H7 (cell line): ENCODE measurements around the gene ONECUT2. TPM values are rescaled to one million over a fixed set of nuclear protein-coding genes. Genes with fewer than 3 reads are reported as not detected.

ENCODE experiments used
- DNase-seq: peaks from one replicate; pipeline ENCODE4 v3.0.0; 2012
- H3K27me3 ChIP-seq: 2 replicates; pipeline ENCODE4 v1.6.0; 2011; ENCODE audit warnings: mild to moderate bottlenecking, low read length; ENCODE audit not compliant: control insufficient read depth, insufficient read depth
- H3K36me3 ChIP-seq: replicated peaks from 2 replicates; pipeline ENCODE4 v1.5.1; 2011; ENCODE audit warnings: low read length; ENCODE audit not compliant: control insufficient read depth, insufficient read depth
- H3K4me3 ChIP-seq: 2 replicates; pipeline ENCODE4 v1.5.1; 2011; ENCODE audit warnings: low read depth, mild to moderate bottlenecking, control low read depth, low read length, moderate library complexity; ENCODE audit not compliant: insufficient read depth
- total RNA-seq: library from RNA; depleted of rRNA; stranded (reverse); fragments of >200 nt; shearing (Covaris generic); gene quantifications from 2 replicates; pipeline ENCODE4 v1.2.3, GENCODE V29; 2014

ONECUT2 gene
- total RNA-seq, 1 experiment from 2014 or later, result 0.62 TPM

GRCh38 chr18:57436965-57437333 is 1.8 kb downstream of the ONECUT2 start:
- peak overlapping the region; percentile 16; the same call in 1 of the 2 replicates for H3K4me3 ChIP-seq
- H3K36me3 ChIP-seq, result no peaks in the 10 kb centered on the region
- H3K27me3 ChIP-seq, result peaks cover 92% of the 10 kb centered on the region
- DNase-seq, result no peak

- H3K4me3 ChIP-seq, result peak overlapping the region; percentile 46
- DNase-seq, result peak; percentile 73
- H3K36me3 ChIP-seq, result no peaks in the 10 kb centered on the region
- peaks cover 92% of the 10 kb centered on the region for H3K27me3 ChIP-seq
Measured at GRCh38 chr18:57437402-57437765, 2.2 kb downstream of the ONECUT2 start.

GRCh38 chr18:57437766-57438671 is 2.8 kb downstream of the ONECUT2 start:
- no peaks in the 10 kb centered on the region for H3K36me3 ChIP-seq
- peak; percentile 94 for DNase-seq
- peaks cover 92% of the 10 kb centered on the region for H3K27me3 ChIP-seq
- H3K4me3 ChIP-seq, result peak overlapping the region; percentile 46

GRCh38 chr18:57438743-57439608 is 3.8 kb downstream of the ONECUT2 start:
- DNase-seq, result peak; percentile 50
- peaks cover 92% of the 10 kb centered on the region for H3K27me3 ChIP-seq
- H3K4me3 ChIP-seq, result no peak overlapping the region; the same call in 1 of the 2 replicates
- no peaks in the 10 kb centered on the region for H3K36me3 ChIP-seq

DNA sequence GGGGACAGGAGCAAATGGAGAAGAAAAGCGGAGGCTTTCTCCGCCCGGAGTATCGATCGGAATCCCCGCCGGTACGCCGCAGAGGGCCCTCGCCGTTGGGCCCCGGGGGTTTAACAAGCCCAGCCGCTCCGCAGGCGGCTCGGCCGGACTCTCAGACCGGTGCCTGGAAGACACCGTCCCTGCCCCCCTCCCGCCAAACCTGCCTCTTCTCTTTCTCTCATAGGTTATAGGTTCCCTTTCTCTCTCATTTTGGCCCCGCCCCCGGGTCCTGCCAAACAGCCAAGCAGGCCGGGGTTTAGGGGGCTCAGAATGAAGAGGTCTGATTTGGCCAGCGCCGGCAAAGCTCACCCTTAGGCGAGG is 4.4 kb downstream of the ONECUT2 start:
- Histone ChIP-seq H3K4me3 (no peak overlapping the region), H3K27me3 (peaks cover 92% of the 10 kb centered on the region)

GRCh38 chr18:57439985-57440330 is 4.8 kb downstream of the ONECUT2 start:
- H3K4me3 ChIP-seq, result no peak overlapping the region

More for the DNA sequence above, 4.4 kb downstream of the ONECUT2 start:
- no peaks in the 10 kb centered on the region for H3K36me3 ChIP-seq
- peak; percentile 89 for DNase-seq

DNA sequence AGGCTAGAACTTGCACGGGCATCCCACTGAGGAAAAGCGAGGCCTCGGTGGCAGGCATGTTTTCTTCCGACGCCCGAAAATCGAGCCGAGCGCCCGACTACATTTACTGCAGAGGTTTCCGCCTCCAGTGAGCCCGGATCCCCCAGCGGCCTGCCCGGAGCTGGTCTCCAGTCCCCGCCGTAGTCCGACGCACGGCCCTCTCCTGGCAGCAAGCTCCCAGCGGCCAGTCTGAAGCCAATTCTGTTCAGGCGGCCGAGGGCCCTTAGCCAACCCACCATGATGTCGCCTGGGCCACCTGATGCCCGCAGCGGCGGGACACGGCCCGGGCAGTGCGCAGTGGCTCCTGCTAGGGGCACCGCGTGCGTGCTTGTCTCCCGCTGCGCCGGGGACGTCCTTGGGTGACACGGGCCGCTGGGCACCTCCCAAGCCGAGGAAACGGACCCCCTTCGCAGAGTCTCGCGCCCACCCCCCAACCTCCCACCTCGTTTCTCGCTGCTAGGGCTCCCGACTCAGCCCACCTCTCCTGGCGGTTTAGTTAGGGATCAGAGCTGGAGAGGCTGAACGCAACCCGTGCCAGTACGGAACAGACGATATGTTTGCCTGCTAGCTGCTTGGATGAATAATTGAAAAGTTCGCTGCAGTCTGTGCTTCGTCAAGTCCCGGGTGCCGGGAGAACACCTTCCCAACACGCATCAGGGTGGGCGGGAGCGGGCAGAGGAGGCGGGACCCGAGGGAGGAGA is 5.3 kb downstream of the ONECUT2 start:
- no peaks in the 10 kb centered on the region for H3K36me3 ChIP-seq
- DNase-seq, result peak; percentile 80
- peaks cover 94% of the 10 kb centered on the region for H3K27me3 ChIP-seq
- peak overlapping the region; percentile 22 for H3K4me3 ChIP-seq

More at GRCh38 chr18:57439985-57440330, 4.8 kb downstream of the ONECUT2 start:
- H3K36me3 ChIP-seq, result no peaks in the 10 kb centered on the region
- DNase-seq, result no peak
- peaks cover 92% of the 10 kb centered on the region for H3K27me3 ChIP-seq

DNA sequence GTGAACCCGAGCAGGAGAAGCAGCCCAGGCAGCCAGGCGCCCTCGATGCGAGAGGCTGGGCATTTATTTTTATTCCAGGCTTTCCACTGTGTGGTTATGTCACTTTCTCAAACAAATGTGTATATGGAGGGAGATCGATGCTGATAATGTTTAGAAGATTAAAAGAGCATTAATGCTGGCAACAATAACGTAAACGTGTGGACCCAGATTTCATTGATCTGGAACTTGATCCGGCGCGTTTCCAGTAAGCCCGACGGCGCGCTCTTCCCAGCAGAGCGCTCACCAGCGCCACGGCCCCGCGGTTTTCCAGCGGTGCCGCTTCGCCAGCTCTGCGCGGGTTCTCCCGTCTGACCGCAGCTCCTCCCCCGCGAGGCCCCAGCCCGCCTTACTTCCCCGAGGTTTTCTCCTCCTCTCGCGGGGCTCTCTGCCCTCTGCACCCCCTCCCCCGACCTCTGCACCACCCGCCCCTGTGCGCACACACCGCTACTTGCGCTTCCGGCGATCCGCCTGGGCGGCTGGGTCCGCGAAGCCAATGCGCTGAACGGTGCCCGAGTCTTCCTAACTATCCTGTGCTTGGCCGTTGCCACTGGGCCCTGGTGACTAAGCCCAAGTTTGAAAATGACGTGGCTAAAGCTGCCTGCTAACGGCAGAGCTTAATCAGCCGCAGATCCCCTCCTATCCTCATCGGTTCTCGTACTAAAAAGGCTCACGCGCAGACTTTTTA is 6.1 kb downstream of the ONECUT2 start:
- peaks cover 90% of the 10 kb centered on the region for H3K27me3 ChIP-seq
- DNase-seq, result peak; percentile 87
- H3K4me3 ChIP-seq, result peak overlapping the region; percentile 30

DNA sequence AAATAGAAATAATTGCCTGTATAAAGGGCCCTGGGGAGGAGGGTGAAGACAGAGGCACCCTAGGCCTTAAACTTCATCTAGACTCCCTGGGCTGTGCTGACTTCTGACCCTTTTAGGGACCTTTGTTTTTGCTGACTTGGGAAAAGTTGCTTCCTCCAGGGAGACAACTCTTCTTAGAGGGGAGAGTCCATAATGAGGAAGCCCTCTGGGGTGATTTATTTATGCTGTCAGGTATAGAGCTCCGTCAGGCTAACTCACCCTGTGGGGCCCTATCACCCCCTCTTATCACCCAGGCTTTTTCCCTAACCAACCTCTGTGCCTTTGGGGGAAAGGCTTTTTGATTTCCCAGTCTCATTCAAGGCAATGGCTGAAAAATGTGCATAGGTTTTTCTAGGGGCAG is 8.1 kb downstream of the ONECUT2 start:
- peaks cover 69% of the 10 kb centered on the region for H3K27me3 ChIP-seq
- no peak for DNase-seq

More for the DNA sequence above, 6.1 kb downstream of the ONECUT2 start:
- H3K36me3 ChIP-seq, result no peaks in the 10 kb centered on the region

GRCh38 chr18:57443702-57444101 is 8.5 kb downstream of the ONECUT2 start:
- H3K27me3 ChIP-seq, result peaks cover 65% of the 10 kb centered on the region
- no peak for DNase-seq
- no peaks in the 10 kb centered on the region for H3K36me3 ChIP-seq
- no peak overlapping the region for H3K4me3 ChIP-seq

More for the DNA sequence above, 8.1 kb downstream of the ONECUT2 start:
- no peaks in the 10 kb centered on the region for H3K36me3 ChIP-seq
- H3K4me3 ChIP-seq, result no peak overlapping the region

GRCh38 chr18:57444301-57444759 is 9.2 kb downstream of the ONECUT2 start:
- no peaks in the 10 kb centered on the region for H3K36me3 ChIP-seq
- H3K4me3 ChIP-seq, result no peak overlapping the region
- DNase-seq, result no peak
- peaks cover 59% of the 10 kb centered on the region for H3K27me3 ChIP-seq

DNA sequence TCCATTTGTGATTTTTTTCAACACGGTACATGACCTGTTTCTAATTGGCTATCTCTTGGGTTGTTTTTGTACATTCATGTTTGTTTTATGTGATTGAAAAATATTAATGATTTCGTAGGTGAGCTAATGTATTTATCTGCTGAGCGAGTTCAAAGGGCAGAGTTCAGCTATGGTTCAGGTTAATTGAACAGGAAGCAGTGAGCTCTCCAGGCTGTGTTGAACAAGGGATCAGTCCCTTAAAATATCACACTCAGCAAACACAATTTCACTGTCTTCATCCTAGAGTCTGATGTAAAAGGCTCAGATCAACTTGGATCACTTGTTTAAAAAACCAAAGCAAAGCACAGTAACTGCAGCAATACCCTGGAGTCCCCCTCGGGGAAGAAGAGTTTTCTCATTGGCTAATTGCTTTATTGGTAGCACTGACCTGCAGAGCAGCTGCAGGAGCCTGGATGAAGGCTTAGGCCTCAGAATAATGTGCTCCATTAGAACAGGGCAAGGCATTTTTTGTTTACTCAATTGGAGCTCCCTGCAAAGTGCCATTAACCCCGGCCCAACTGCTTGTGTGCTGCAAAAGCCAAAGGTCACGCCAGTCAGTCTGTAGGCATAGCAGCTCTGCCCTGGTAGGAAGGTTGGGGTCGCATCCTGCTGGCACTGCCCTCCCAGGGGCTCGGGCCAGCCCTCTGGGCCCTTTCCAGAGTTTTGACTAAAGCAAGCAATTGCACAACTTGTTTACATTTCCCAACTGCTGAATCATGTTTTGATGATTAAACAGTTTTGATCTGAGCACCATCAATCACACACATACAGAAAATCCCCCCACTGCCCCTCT is 10.5 kb downstream of the ONECUT2 start:
- Histone ChIP-seq H3K4me3 (no peak overlapping the region), H3K36me3 (no peaks in the 10 kb centered on the region), H3K27me3 (peaks cover 45% of the 10 kb centered on the region)
- DNase-seq, result no peak

- Histone ChIP-seq H3K4me3 (no peak overlapping the region), H3K36me3 (no peaks in the 10 kb centered on the region), H3K27me3 (peaks cover 39% of the 10 kb centered on the region)
- peak; percentile 82 for DNase-seq
Measured at GRCh38 chr18:57446322-57446721, 11.1 kb downstream of the ONECUT2 start.
